Activated T-cell treated with anti-CD3 and anti-CD28 coated beads, Interleukin-2, amount 50 U/mL, for 4 hours (primary cell): ENCODE data around the gene SWSAP1. TPM values are rescaled to one million over a fixed set of nuclear protein-coding genes. Genes with fewer than 3 reads are reported as not detected.
"Not testable (repeated sequence)": the region's sequence is repeated elsewhere in the genome, so short reads cannot be mapped to it uniquely, and the experiment has no call there.

Experiments used
- ATAC-seq, 2 donors: fragments of 200-7000 bp; cut with Tn5 transposase; one replicate each; pipeline ENCODE4 v1.10.0; 2021
- DNase-seq: peaks from one replicate; pipeline ENCODE4 v3.0.0-alpha.2; 2020
- H3K27me3 Mint-ChIP-seq: one replicate; pipeline ENCODE4 v1.8.0; 2021; ENCODE audit warnings: low read depth, mixed read lengths
- H3K36me3 Mint-ChIP-seq: one replicate; pipeline ENCODE4 v1.8.0; 2022; ENCODE audit warnings: mixed read lengths; ENCODE audit not compliant: insufficient read depth
- H3K4me1 Mint-ChIP-seq: one replicate; pipeline ENCODE4 v1.8.0; 2021; ENCODE audit warnings: low read depth, mixed read lengths
- H3K4me3 Mint-ChIP-seq: one replicate; pipeline ENCODE4 v1.8.0; 2021; ENCODE audit warnings: mild to moderate bottlenecking, moderate library complexity, mixed read lengths
- H3K9me3 Mint-ChIP-seq: one replicate; pipeline ENCODE4 v1.8.0; 2021; ENCODE audit warnings: mixed read lengths
- total RNA-seq, 3 donors: library from RNA; stranded (reverse); gene quantifications; one replicate each; pipeline ENCODE4 v1.2.1, GENCODE V29; 2021

SWSAP1 gene, protein sequence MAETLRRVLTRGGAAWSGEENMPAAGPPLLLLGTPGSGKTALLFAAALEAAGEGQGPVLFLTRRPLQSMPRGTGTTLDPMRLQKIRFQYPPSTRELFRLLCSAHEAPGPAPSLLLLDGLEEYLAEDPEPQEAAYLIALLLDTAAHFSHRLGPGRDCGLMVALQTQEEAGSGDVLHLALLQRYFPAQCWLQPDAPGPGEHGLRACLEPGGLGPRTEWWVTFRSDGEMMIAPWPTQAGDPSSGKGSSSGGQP
- total RNA-seq = 1 to 10 TPM; 2.0 to 3.1 (median 2.1) TPM

DNA sequence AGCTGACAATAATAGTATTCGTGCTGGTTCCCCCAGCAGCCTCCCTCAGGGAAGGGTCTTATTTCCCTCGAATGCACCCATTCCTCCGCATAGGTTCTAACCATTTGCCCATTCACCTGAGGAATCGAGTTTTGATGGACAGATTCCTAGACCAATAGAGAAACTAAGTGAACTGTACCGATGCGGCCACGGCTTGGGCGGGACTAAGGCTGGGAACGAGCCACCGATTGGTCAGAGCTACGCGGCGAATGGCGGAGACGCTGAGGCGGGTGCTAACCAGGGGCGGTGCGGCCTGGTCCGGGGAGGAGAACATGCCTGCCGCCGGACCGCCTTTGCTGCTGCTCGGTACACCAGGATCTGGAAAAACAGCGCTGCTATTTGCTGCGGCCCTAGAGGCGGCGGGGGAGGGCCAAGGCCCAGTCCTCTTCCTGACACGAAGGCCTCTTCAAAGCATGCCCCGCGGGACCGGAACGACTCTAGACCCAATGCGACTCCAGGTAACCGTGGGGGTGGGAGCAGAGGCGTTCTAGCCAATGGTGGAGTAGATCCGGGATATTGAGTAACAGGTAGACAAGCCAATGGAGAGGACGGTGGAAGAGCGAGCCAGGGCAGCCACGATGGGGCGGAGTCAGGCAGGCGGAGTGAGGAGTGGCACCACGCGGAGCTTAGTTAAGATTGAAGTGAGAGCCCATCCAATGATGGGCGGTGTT, at the start of gene SWSAP1:
Gene SWSAP1, plus strand, starts transcription at position 234 of the 710 bp plus-strand sequence. Its CDS starts 15 bp downstream, at position 249.
- peaks cover 13% of the 10 kb centered on the region for H3K36me3 Mint-ChIP-seq
- no peaks in the 10 kb centered on the region for H3K27me3 Mint-ChIP-seq
- peaks cover 30% of the 10 kb centered on the region for H3K4me1 Mint-ChIP-seq
- H3K4me3 Mint-ChIP-seq = no peak within 1 kb of the TSS
- DNase-seq (peak; percentile 93), ATAC-seq (peak; percentile 93 to 95)
- no peaks in the 10 kb centered on the region for H3K9me3 Mint-ChIP-seq

- Mint-ChIP-seq H3K4me1 (peaks cover 19% of the 10 kb centered on the region), H3K27me3 (no peaks in the 10 kb centered on the region), H3K9me3 (no peaks in the 10 kb centered on the region), H3K36me3 (peaks cover 4% of the 10 kb centered on the region), H3K4me3 (peak overlapping the region; percentile 13)
- ATAC-seq = no peak
- DNase-seq = no peak
Measured at GRCh38 chr19:11324748-11325389, 49.6 kb upstream of the SWSAP1 start.

DNA sequence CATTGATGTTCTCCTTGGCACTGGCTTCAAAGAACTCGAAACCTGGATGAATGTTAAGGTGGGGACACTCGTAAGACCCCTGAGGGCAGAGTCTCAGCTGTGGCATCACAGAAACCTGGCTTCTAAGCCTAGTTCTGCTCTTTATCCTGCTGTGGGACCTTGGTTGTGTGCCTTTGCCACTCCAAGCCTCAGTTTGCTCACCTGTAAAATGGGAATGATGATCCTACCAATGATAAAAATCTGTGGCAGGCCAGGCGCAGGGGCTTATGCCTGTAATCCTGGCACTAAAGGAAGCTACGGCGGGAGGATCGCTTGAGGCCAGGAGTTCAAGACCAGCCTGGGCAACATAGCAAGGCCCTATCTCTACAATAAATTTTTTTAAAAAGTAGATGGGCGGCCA, 48.9 kb upstream of the SWSAP1 start:
- no peak for DNase-seq
- H3K4me3 Mint-ChIP-seq = no peak overlapping the region
- H3K27me3 Mint-ChIP-seq = no peaks in the 10 kb centered on the region
- peaks cover 4% of the 10 kb centered on the region for H3K36me3 Mint-ChIP-seq
- ATAC-seq = no peak
- H3K9me3 Mint-ChIP-seq = no peaks in the 10 kb centered on the region
- H3K4me1 Mint-ChIP-seq = peaks cover 19% of the 10 kb centered on the region

- Mint-ChIP-seq H3K27me3 (no peaks in the 10 kb centered on the region), H3K4me3 (no peak overlapping the region), H3K36me3 (peaks cover 14% of the 10 kb centered on the region), H3K9me3 (peaks cover 2% of the 10 kb centered on the region), H3K4me1 (no peaks in the 10 kb centered on the region)
- ATAC-seq = no peak
- no peak for DNase-seq
Measured at GRCh38 chr19:11330127-11330526, 44.3 kb upstream of the SWSAP1 start.

- no peaks in the 10 kb centered on the region for H3K4me1 Mint-ChIP-seq
- H3K36me3 Mint-ChIP-seq = peaks cover 22% of the 10 kb centered on the region
Measured at GRCh38 chr19:11331502-11331901, 43.0 kb upstream of the SWSAP1 start.

GRCh38 chr19:11332822-11333221, 41.6 kb upstream of the SWSAP1 start:
- Mint-ChIP-seq H3K4me3 (no peak overlapping the region), H3K27me3 (no peaks in the 10 kb centered on the region), H3K36me3 (peaks cover 21% of the 10 kb centered on the region), H3K9me3 (peaks cover 6% of the 10 kb centered on the region), H3K4me1 (peaks cover 9% of the 10 kb centered on the region)
- ATAC-seq (no peak), DNase-seq (no peak)

More at GRCh38 chr19:11331502-11331901, 43.0 kb upstream of the SWSAP1 start:
- Mint-ChIP-seq H3K27me3 (no peaks in the 10 kb centered on the region), H3K4me3 (no peak overlapping the region), H3K9me3 (peaks cover 6% of the 10 kb centered on the region)
- ATAC-seq = no peak
- no peak for DNase-seq

DNA sequence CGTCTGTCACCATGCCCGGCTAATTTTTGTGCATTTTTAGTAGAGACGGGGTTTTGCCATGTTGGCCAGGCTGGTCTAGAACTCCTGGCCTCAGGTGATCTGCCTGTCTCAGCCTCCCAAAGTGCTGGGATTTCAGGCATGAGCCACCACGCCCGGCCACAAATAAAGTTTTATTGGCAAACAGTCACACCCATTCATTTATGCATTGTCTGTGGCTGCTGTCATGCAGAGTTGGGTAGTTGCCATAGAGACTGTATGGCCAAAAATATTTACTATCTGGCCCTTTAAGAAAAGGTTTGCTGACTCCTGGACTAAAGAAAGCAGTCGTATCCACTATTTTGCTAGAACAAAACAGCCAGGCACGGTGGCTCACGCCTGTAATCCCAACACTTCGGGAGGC, 40.6 kb upstream of the SWSAP1 start:
- H3K4me3 Mint-ChIP-seq, H3K27me3 Mint-ChIP-seq, H3K9me3 Mint-ChIP-seq, DNase-seq, ATAC-seq: not testable (repeated sequence)
- H3K4me1 Mint-ChIP-seq = peaks cover 17% of the 10 kb centered on the region
- H3K36me3 Mint-ChIP-seq = peaks cover 21% of the 10 kb centered on the region

GRCh38 chr19:11335449-11336146, 38.9 kb upstream of the SWSAP1 start:
- H3K4me3 Mint-ChIP-seq = no peak overlapping the region
- peaks cover 23% of the 10 kb centered on the region for H3K4me1 Mint-ChIP-seq
- H3K27me3 Mint-ChIP-seq = no peaks in the 10 kb centered on the region
- peaks cover 6% of the 10 kb centered on the region for H3K9me3 Mint-ChIP-seq
- DNase-seq = no peak
- no peak for ATAC-seq
- peaks cover 21% of the 10 kb centered on the region for H3K36me3 Mint-ChIP-seq

DNA sequence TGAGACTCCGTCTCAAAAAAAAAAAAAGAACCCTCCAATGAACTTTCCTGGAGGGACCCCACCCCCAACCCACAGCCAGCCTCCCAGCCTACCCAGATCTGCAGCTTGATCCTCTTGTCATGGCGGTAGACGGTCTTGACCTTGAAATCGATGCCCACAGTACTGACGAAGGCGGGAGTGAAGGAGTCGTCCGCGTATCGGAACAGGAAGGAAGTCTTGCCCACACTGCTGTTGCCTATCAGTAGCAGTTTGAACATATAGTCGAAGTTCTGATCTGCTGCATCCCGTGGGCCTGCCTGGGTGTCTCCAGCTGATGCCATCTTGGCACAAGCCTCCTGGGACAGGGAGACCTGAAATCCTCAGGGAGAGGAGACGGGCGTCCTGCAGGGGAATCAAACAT, 37.4 kb upstream of the SWSAP1 start:
- H3K36me3 Mint-ChIP-seq = peaks cover 21% of the 10 kb centered on the region
- peaks cover 23% of the 10 kb centered on the region for H3K4me1 Mint-ChIP-seq
- ATAC-seq (no peak), DNase-seq (no peak)
- H3K4me3 Mint-ChIP-seq = no peak overlapping the region
- H3K27me3 Mint-ChIP-seq = no peaks in the 10 kb centered on the region
- peaks cover 6% of the 10 kb centered on the region for H3K9me3 Mint-ChIP-seq

DNA sequence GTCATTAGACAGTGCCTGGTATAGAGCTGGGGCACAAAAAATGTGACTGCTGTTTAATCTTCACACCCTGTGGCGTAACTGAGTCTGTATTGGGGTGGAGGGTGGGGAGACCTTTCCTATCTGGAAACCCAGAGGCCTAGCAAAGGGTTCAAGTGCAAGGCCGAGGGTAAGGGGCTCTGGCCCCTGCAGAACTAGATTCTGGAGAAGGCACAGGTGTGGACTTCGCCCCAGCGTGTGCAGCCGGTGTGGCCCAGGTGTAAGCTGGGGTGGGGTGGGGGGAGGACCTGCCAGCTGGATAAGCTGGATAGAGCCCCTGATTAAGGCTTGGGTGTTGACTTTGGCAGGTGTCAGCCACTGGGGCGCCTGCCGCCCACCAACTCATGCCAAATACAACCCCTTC, 36.3 kb upstream of the SWSAP1 start:
- Mint-ChIP-seq H3K27me3 (no peaks in the 10 kb centered on the region), H3K4me1 (peaks cover 23% of the 10 kb centered on the region), H3K36me3 (peaks cover 18% of the 10 kb centered on the region), H3K9me3 (peaks cover 6% of the 10 kb centered on the region), H3K4me3 (no peak overlapping the region)
- no peak for ATAC-seq
- no peak for DNase-seq

GRCh38 chr19:11338569-11339253, 35.8 kb upstream of the SWSAP1 start:
- Mint-ChIP-seq H3K4me3 (peak overlapping the region; percentile 77), H3K4me1 (peaks cover 23% of the 10 kb centered on the region), H3K36me3 (peaks cover 18% of the 10 kb centered on the region), H3K27me3 (no peaks in the 10 kb centered on the region), H3K9me3 (peaks cover 6% of the 10 kb centered on the region)
- no peak for DNase-seq
- peak in 1 of 2 donors; percentile 11 for ATAC-seq

- H3K4me3 Mint-ChIP-seq = peak within 1 kb of the TSS; percentile 77
- H3K4me1 Mint-ChIP-seq = peaks cover 25% of the 10 kb centered on the region
- H3K27me3 Mint-ChIP-seq = no peaks in the 10 kb centered on the region
- H3K36me3 Mint-ChIP-seq = peaks cover 14% of the 10 kb centered on the region
- DNase-seq (peak; percentile 70), ATAC-seq (peak; percentile 96 to 98)
- peaks cover 6% of the 10 kb centered on the region for H3K9me3 Mint-ChIP-seq
Measured at GRCh38 chr19:11339254-11340098, 35.0 kb upstream of the SWSAP1 start, which contains the start of gene RAB3D. Gene RAB3D, minus strand, starts transcription at chr19:11339657. Its CDS starts 2,258 bp downstream, at chr19:11337399.

GRCh38 chr19:11340099-11340467, 34.4 kb upstream of the SWSAP1 start:
- Mint-ChIP-seq H3K4me3 (peak overlapping the region; percentile 77), H3K4me1 (peaks cover 27% of the 10 kb centered on the region), H3K36me3 (peaks cover 13% of the 10 kb centered on the region)
- ATAC-seq, H3K9me3 Mint-ChIP-seq, DNase-seq, H3K27me3 Mint-ChIP-seq: not testable (repeated sequence)
